Stimulated activated effector memory CD8-positive, alpha-beta T cell treated with anti-CD3 and anti-CD28 coated beads, Interleukin-12 subunit alpha, Interleukin-12 subunit beta, amount 100 ng/mL, for 72 hours (primary cell): Measurements from ENCODE around the gene C5AR1.
"Not testable (repeated sequence)": the region's sequence is repeated elsewhere in the genome, so short reads cannot be mapped to it uniquely, and the experiment has no call there.

ENCODE experiments used
- ATAC-seq: fragments of 150-1000 bp; cut with Tn5 transposase; 2 replicates; pipeline ENCODE4 v1.10.0; 2021
- DNase-seq, 2 donors: peaks; one replicate each; pipeline ENCODE4 v3.0.0; 2021 to 2022; ENCODE audit warnings: low spot score in 2 of 2
- H3K27ac Mint-ChIP-seq: one replicate; pipeline ENCODE4 v1.8.0; 2022; ENCODE audit warnings: mild to moderate bottlenecking, mixed read lengths
- H3K36me3 Mint-ChIP-seq: one replicate; pipeline ENCODE4 v1.8.0; 2022; ENCODE audit warnings: mild to moderate bottlenecking, mixed read lengths
- H3K4me1 Mint-ChIP-seq: one replicate; pipeline ENCODE4 v1.8.0; 2022; ENCODE audit warnings: mixed read lengths
- H3K4me3 Mint-ChIP-seq: one replicate; pipeline ENCODE4 v1.8.0; 2022; ENCODE audit warnings: mild to moderate bottlenecking, mixed read lengths
- H3K9me3 Mint-ChIP-seq: one replicate; pipeline ENCODE4 v1.8.0; 2022; ENCODE audit warnings: mixed read lengths

C5AR1 gene

DNA sequence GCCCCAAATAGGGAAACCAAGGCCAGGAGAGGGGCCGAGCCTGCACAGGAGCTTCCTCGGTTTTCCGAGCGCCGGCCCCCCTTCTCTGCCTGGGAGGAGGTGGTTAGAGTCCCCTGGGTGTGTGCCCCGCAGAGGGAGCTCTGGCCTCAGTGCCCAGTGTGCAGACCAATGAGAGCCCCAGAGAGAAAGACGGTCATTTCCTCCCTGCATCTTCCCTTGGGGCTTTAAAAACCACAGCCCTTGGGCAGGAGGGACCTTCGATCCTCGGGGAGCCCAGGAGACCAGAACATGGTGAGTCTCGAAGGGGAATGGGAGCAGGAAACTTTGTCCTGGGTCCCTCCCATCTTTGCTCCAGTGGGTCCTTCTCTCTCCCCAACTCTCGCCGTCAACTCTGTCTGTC, at the start of gene C5AR1:
Gene C5AR1 (plus strand): TSS at position 254 of the 400 bp plus-strand sequence. CDS start 35 bp downstream, at position 289.
- Mint-ChIP-seq H3K9me3 (no peaks in the 10 kb centered on the region), H3K4me3 (no peak within 1 kb of the TSS), H3K27ac (no peak within 1 kb of the TSS), H3K4me1 (peaks cover 5% of the 10 kb centered on the region), H3K36me3 (no peaks in the 10 kb centered on the region)
- ATAC-seq (no peak), DNase-seq (no peak)

DNA sequence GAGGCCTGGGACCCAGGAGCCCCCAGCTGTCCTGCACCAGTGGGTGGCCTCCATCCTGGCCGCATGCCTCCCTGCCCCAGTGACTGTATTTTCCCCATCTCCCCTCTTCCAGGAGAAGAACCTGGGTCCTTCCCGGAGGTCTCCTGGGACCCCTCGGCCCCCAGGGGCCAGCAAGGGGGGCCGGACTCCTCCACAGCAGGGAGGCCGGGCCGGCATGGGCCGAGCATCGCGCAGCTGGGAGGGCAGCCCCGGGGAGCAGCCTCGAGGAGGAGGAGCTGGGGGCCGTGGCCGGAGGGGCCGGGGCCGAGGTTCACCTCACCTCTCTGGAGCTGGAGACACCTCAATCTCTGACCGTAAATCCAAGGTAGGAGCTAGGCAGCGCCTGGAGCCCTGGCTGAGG, 49.2 kb upstream of the C5AR1 start:
- peak overlapping the region; percentile 99 for H3K27ac Mint-ChIP-seq
- DNase-seq (no peak), ATAC-seq (no peak)
- peaks cover 95% of the 10 kb centered on the region for H3K36me3 Mint-ChIP-seq
- H3K4me1 Mint-ChIP-seq, result peaks cover 47% of the 10 kb centered on the region
- H3K9me3 Mint-ChIP-seq, result no peaks in the 10 kb centered on the region
- H3K4me3 Mint-ChIP-seq, result no peak overlapping the region

DNA sequence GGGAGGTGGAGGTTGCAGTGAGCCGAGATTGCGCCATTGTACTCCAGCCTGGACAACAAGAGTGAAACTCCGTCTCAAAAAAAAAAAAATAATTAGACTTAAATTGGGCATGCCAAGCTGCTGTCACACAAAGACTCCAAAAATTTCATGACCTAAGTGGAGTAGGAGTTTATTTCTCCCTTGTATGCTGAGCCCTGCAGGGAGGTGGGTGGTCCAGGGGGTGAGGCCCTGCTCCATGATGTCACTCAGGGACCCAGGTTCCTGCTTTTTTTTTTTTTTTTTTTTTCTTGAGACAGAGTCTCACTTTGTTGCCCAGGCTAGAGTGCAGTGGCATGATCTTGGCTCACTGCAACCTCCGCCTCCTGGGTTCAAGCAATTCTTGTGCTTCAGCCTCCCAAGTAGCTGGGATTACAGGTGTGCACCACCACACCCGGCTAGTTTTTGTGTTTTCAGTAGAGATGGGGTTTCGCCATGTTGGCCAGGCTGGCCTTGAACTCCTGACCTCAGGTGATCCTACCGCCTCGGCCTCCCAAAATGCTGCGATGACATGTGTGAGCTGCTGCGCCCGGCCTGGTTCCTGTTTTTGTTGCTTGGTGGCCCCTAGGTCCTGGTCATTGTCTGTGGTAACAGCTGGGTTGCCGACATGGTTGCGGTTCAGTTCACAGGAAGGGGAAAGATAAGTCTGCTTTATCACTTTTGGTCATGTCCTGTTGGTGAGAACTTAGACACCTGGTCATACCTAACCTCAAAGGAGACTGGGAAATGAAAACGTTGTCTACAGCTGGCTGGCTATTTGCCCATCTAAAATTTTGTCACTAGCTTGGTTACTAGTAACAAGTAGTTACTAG, 47.5 kb upstream of the C5AR1 start:
- Mint-ChIP-seq H3K36me3 (peaks cover 98% of the 10 kb centered on the region), H3K4me1 (peaks cover 38% of the 10 kb centered on the region), H3K27ac (peak overlapping the region; percentile 17)
- DNase-seq, H3K4me3 Mint-ChIP-seq, H3K9me3 Mint-ChIP-seq: not testable (repeated sequence)
- ATAC-seq, result peak; percentile 8

DNA sequence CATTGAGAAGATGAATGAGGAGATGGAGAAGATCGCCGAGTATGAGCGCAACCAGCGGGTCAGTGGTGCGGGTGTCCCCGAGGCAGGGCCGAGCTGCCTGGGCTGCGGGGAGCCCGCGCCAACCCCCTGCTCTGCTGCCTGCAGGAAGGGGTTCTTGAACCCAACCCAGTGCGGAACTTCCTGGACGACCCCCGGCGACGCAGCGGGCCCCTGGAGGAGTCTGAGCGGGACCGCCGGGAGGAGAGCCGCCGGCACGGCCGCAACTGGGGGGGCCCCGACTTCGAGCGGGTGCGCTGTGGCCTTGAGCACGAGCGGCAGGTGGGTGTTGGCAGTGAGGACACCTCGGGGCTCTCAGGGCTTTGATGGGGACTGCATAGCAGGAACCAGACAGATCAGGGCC, 45.0 kb upstream of the C5AR1 start:
- peaks cover 95% of the 10 kb centered on the region for H3K36me3 Mint-ChIP-seq
- no peak overlapping the region for H3K27ac Mint-ChIP-seq
- H3K9me3 Mint-ChIP-seq, result no peaks in the 10 kb centered on the region
- ATAC-seq, result no peak
- peaks cover 14% of the 10 kb centered on the region for H3K4me1 Mint-ChIP-seq
- H3K4me3 Mint-ChIP-seq, result no peak overlapping the region
- DNase-seq, result no peak

DNA sequence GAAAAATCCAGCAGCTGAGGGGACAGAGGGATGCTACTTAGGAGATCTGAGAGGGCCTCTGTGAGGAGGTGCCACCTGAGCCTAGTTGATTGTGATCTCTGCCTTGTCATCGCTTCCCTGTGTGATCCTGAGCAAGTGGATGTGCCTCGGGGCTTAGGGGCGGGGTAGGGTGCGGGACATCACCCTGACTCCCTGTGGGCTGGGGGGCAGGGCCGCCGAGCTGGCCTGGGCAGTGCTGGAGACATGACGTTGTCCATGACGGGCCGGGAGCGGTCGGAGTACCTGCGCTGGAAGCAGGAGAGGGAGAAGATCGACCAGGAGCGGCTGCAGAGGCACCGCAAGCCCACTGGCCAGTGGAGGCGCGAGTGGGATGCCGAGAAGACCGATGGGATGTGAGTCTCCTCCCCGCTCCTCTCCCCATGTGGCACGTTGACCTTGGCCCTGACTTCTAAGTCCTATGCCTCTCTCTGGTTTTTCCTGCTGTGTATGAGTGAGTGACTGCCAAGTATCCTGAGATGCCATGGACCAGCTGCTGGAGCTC, 43.2 kb upstream of the C5AR1 start:
- Mint-ChIP-seq H3K36me3 (peaks cover 95% of the 10 kb centered on the region), H3K27ac (no peak overlapping the region), H3K9me3 (no peaks in the 10 kb centered on the region), H3K4me1 (no peaks in the 10 kb centered on the region), H3K4me3 (no peak overlapping the region)
- ATAC-seq (no peak), DNase-seq (no peak)

DNA sequence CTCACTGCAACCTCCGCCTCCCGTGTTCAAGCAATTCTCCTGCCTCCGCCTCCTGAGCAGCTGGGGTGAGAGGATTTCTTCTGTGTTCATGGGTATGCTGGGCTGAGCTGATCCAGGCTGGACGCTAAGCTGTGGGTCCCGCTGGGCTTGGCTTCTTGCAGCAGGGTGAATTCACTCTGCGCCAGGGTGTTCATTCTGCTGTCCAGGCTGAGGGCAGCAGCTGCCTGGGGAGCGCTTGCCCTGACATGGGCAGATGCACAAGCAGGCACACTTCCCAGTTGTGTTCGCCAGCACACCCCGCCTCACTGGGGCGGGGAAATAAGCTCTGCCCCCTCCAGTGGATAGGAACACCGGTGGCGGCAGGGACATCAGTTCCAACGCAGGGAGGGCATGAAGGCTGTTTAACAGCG, 42.3 kb upstream of the C5AR1 start:
- H3K4me3 Mint-ChIP-seq, result no peak overlapping the region
- H3K36me3 Mint-ChIP-seq, result peaks cover 90% of the 10 kb centered on the region
- no peaks in the 10 kb centered on the region for H3K9me3 Mint-ChIP-seq
- no peak for DNase-seq
- no peak for ATAC-seq
- H3K27ac Mint-ChIP-seq, result no peak overlapping the region
- H3K4me1 Mint-ChIP-seq, result peaks cover 6% of the 10 kb centered on the region

DNA sequence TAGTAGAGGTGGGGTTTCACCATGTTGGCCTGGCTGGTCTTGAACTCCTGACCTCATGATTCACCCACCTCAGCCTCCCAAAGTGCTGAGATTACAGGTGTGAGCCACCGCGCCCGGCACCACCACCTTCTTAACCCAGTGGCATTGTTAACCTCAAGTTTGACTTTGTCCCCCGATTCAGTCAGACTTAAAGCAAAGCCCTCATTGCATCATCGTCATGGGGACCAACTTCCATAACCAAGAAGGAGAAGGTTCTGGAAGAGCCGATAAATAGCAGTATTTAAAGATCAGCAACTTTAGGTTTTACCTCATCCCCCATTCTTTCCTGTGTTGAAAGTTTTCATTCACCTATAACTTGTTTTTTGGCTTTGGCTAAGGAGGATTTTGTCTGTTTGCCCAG, 41.6 kb upstream of the C5AR1 start:
- Mint-ChIP-seq H3K4me1 (peaks cover 13% of the 10 kb centered on the region), H3K9me3 (no peaks in the 10 kb centered on the region), H3K4me3 (no peak overlapping the region), H3K27ac (no peak overlapping the region), H3K36me3 (peaks cover 90% of the 10 kb centered on the region)
- ATAC-seq (no peak), DNase-seq (no peak)

DNA sequence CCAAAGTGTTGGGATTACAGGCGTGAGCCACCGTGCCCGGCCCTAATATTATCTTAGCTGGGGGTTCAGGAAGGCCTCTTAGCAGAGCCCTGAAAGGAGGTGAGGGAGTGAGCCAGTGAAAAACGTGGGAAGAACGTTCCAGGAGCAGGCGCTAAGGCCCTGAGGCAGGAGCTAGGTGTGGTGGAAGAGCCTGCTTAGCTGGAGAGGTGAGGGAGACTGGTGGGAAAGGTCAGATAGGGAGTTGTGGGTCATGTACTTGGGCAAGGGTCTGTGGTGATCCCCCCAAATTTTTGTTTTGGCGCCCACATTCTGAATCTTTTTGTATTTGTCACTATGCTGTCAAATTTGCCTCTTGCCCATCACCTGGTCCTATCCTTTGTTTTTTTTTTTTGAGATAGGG, 40.1 kb upstream of the C5AR1 start:
- Mint-ChIP-seq H3K4me1 (peaks cover 14% of the 10 kb centered on the region), H3K27ac (no peak overlapping the region), H3K4me3 (no peak overlapping the region), H3K36me3 (peaks cover 91% of the 10 kb centered on the region), H3K9me3 (no peaks in the 10 kb centered on the region)
- DNase-seq (no peak), ATAC-seq (no peak)

DNA sequence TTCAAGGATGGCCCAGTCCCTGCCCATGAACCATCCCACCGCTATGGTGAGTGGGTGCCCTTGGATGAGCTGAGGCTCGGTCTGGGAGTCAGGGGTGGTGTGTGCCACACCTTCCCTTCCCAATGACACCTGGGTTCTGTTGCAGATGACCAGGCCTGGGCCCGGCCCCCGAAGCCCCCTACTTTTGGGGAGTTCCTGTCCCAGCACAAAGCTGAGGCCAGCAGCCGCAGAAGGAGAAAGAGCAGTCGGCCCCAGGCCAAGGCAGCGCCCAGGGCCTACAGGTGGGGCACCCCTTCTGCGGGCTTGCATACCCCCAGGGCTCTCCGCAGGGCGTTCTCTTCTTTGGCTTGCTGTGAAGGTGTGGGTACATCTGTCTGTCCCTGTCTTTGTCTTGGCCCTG, 39.3 kb upstream of the C5AR1 start:
- Mint-ChIP-seq H3K4me1 (peaks cover 18% of the 10 kb centered on the region), H3K27ac (peak overlapping the region; percentile 30), H3K36me3 (peaks cover 88% of the 10 kb centered on the region), H3K9me3 (no peaks in the 10 kb centered on the region), H3K4me3 (no peak overlapping the region)
- DNase-seq, result no peak
- no peak for ATAC-seq

DNA sequence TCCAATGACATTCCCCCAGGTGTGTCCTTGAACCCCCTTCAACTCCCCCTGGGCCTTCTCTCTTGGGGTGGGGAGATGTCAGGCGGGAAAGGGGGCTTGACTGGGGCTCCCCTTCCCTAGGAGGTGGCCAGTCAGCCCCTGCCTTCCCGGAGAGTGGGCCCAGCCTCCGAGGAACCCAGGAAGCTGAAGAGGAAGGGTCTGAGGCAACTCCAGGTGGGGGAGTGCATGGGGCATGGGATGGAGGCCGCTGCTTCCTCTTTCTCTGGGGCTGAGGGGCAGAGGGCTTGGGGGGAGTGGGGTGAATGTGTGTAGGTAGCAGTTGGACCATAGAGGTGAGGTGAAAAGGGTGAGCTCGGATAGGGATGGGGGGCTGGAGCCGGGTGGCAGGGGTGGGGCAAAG, 37.7 kb upstream of the C5AR1 start:
- ATAC-seq (no peak), DNase-seq (no peak)
- Mint-ChIP-seq H3K4me3 (peak overlapping the region; percentile 94), H3K27ac (peak overlapping the region; percentile 97), H3K36me3 (peaks cover 85% of the 10 kb centered on the region), H3K9me3 (no peaks in the 10 kb centered on the region), H3K4me1 (peaks cover 25% of the 10 kb centered on the region)

DNA sequence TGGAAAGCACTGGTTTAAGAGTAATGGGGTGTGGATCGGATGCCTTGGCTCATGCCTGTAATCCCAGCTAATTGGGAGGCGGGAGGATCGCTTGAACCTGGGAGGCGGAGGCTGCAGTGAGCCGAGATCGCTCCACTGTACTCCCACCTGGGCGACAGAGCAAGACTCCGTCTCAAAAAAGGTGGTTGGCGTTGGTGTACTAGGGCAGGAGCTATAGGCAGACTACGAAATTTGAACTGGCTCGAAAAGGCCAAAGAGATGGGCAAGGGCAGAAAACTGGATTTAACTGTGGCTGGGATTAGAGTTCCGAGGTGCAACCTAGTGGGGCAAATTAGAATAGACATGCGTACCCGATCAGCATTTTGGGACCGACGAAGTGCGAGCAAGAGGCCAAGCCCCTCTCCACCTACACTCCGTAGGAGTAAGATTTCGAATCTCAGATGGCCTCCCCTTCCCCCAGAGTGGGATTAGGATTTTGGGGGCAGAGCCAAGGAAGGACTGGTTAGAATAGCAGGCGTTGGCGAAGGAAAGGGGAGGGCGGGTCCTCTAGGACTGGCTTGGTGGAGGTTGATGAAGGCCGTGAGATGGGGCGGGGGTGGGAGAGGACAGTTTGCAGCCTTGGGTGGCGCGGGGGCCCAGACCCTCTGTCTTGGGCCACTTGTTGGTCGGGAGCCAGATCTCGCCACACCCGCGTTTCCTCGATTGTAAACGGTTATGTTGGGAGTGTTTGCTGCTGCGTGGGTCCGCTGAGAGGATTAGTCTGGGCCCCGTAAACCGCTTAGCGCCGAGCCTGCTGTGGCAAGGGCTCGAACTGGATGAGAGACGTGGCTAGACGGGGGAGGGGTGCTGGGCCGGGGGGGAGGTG, 37.0 kb upstream of the C5AR1 start:
- DNase-seq, result no peak
- Mint-ChIP-seq H3K4me3 (peak overlapping the region; percentile 94), H3K9me3 (no peaks in the 10 kb centered on the region), H3K4me1 (peaks cover 27% of the 10 kb centered on the region), H3K36me3 (peaks cover 77% of the 10 kb centered on the region), H3K27ac (peak overlapping the region; percentile 97)
- ATAC-seq, result no peak

DNA sequence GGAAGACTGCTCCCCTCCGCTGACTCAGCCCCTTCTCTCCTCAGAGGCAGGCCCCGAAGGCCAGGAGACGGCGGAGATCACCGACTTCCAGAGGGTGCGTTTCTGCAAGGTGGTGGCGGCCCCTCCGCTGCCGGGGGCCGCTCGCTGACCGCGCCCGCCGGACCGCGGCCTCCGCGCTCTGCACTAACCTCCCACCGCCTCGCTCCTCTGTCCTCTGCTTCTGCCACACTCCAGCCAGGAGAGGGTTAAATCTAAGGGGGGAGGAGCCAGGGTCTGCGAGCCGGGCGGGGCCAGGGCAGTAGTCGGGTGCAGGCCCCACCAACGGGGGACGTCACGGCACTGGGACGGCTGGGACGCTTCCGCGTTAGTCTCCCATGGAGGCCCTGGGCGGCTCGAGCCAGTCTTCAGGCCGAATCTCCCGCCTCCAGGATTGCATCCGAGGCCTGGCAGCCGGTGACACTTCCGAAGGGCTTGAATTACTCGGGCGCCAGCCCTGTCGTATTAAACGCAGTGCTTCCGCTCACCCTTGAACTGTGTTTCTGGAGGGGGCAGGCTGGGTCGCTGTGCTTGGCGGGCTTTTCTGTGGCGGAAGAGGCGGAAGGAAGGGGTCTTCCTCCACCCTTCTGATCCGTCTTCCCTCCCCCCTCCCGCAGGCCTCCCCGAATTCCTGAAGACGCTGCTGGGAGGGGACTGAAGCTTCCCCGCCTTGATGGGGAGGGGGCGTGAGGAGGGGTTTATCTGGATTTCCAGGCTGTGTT, 36.2 kb upstream of the C5AR1 start:
- DNase-seq (peak; percentile 77 to 95), ATAC-seq (peak; percentile 85)
- Mint-ChIP-seq H3K4me3 (peak overlapping the region; percentile 94), H3K36me3 (peaks cover 69% of the 10 kb centered on the region), H3K4me1 (peaks cover 32% of the 10 kb centered on the region), H3K27ac (peak overlapping the region; percentile 97), H3K9me3 (no peaks in the 10 kb centered on the region)

DNA sequence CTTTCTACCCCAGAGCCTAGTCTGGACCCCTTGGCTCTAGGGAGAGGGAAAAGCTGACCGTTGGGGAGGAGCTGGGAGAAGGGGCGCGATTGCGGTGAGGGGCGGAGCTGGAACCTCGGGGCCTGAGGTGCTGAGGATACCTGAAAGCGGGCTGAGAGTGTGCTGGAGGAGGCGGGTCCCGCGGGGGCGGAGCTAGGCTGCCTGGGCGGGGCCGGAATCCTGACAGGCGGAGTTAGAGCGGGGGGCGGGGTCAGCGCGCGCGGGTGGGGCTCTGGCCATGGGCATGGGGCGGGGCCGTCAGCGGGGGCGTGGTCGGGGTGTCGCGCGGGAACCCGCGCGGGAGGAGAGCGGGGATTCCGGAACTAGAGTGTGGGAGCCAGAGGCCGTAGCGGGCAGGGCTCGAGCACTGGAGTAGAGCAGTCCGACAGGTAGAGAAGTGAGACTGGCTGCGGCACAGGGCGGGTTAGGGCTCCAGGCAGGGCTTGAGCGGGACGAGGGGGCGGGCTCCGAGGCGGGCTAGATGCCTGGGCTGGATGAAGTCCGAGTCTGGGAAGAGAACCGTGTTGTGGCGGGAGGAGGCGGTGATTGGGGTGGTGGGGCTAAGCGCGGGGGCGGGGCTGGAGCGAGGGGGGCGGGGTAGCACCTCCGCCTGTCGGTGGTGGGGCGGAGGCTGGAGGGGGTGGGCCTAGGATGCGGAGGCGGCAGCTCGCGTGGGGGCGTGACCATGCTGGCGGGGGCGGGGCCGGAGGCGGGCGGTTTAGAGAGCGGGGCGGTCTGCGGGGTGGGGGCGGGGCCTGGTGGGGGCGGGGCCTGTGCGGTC, 35.4 kb upstream of the C5AR1 start, which contains the start of gene INAFM1:
Gene INAFM1 (plus strand): TSS at position 815 of the 820 bp plus-strand sequence. CDS start 35 bp downstream, outside the sequence.
- no peaks in the 10 kb centered on the region for H3K9me3 Mint-ChIP-seq
- peak within 1 kb of the TSS; percentile 94 for H3K4me3 Mint-ChIP-seq
- peaks cover 32% of the 10 kb centered on the region for H3K4me1 Mint-ChIP-seq
- peak; percentile 100 for DNase-seq
- peaks cover 68% of the 10 kb centered on the region for H3K36me3 Mint-ChIP-seq
- H3K27ac Mint-ChIP-seq, result peak within 1 kb of the TSS; percentile 97
- peak; percentile 80 for ATAC-seq
